H1 (cell line): Measurements from ENCODE around the gene TPO. TPM values are rescaled to one million over a fixed set of nuclear protein-coding genes. Genes with fewer than 3 reads are reported as not detected.

Experiments used
- EZH2 ChIP-seq: fragments of 200-600 bp; sonication (generic); IDR thresholded peaks from 2 replicates; pipeline ENCODE4 v1.7.1; 2012; ENCODE audit warnings: low read depth, mild to moderate bottlenecking, moderate library complexity, low read length, inconsistent platforms; ENCODE audit not compliant: severe bottlenecking
- polyA plus RNA-seq, 7 experiments: library from polyadenylated mRNA; depleted of rRNA in 3 of 7; stranded (reverse) in 5 of 7; unstranded in 2 of 7; fragments of >200 nt in 5 of 7; fragments of 200-250 nt in 2 of 7; gene quantifications; 1 replicate in 5 of 7; 2 replicates in 1 of 7; 4 replicates in 1 of 7; pipeline versions ENCODE4 v1.2.1 to v1.2.3, GENCODE V29; 2011 to 2013; ENCODE audit warnings: missing spikeins in 2 of 7, mixed read lengths in 2 of 7
- total RNA-seq: library from RNA; stranded (reverse); fragmentation: NEBNext Ultra II Directional; extraction: Animal tissue kit (Norgen Biotek cat#: 25700); gene quantifications from 2 replicates; pipeline ENCODE4 v1.2.1, GENCODE V29; 2021
- TF ChIP-seq, protein P1 (sequence below): IDR thresholded peaks from 2 replicates; pipeline ENCODE4 v1.6.1; 2012; ENCODE audit warnings: low read length, inconsistent platforms

The TPO gene
- total and polyA plus RNA-seq, 2 of the 8 experiments (the other 6 are each of a cell fraction or from before 2014, with no cell fraction given), result not detected

DNA sequence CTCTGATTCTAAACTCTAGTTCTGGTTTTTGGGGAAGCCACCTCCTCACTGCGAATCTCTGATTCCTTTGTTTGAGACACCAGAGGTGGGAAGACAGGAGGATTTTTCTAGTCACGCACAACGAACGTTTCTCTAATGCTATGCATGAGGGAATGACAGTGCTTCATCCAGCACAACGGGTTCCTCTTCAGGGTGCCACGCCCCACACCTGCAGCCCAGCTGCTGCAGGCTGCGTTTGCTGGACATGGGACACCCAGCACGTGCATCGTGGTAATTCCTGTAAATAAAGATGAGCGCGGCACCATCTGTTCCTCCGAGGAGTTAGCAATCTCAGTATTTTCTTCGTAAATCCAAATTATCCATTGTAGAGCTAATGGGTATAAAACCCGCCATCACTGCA is 37.5 kb upstream of the TPO start (continued):
- TF ChIP-seq, protein P1, sequence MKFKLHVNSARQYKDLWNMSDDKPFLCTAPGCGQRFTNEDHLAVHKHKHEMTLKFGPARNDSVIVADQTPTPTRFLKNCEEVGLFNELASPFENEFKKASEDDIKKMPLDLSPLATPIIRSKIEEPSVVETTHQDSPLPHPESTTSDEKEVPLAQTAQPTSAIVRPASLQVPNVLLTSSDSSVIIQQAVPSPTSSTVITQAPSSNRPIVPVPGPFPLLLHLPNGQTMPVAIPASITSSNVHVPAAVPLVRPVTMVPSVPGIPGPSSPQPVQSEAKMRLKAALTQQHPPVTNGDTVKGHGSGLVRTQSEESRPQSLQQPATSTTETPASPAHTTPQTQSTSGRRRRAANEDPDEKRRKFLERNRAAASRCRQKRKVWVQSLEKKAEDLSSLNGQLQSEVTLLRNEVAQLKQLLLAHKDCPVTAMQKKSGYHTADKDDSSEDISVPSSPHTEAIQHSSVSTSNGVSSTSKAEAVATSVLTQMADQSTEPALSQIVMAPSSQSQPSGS, result no peak
- TF ChIP-seq EZH2, result no peak
